ENCODE results near the gene CARHSP1.

Gene CARHSP1

DNA sequence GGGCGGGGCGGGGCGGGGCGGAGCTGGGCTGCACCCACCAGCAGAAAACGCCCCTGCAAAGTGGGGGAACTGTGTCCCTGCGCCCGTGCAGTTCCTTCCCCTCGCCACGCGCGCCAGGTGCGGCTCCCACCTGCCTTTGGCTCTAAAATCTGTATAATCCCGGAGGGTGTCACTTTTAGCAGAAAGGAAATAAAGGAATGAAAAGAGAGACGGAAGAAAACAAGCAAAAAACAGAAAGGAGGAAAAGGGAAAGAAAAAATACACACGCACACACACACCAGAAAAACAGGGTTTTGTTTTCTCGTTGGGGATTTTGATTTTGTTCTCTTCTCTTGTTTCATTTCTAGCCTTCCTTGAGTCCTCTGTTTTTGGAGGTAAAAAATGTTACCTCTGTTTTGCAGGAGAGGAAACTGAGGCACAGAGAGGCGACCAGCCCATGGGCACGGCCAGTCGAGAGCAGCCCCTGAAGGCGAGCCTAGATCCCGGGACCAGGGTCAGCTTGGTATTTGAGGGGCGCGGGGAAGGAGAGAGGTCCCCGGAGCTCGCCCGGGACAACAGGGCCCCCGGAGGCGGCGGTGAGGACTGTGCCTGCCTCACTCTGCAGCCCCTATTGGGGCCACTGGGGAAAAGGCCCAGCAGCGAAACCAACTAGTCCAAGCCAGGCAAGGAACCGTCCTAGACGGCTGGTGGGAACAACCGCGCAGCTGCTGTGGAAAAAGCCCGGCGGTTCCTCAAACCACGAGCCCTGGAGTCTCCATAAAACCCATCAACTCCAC lies 594 bp upstream of the CARHSP1 start:
- TF ChIP-seq, protein P1, sequence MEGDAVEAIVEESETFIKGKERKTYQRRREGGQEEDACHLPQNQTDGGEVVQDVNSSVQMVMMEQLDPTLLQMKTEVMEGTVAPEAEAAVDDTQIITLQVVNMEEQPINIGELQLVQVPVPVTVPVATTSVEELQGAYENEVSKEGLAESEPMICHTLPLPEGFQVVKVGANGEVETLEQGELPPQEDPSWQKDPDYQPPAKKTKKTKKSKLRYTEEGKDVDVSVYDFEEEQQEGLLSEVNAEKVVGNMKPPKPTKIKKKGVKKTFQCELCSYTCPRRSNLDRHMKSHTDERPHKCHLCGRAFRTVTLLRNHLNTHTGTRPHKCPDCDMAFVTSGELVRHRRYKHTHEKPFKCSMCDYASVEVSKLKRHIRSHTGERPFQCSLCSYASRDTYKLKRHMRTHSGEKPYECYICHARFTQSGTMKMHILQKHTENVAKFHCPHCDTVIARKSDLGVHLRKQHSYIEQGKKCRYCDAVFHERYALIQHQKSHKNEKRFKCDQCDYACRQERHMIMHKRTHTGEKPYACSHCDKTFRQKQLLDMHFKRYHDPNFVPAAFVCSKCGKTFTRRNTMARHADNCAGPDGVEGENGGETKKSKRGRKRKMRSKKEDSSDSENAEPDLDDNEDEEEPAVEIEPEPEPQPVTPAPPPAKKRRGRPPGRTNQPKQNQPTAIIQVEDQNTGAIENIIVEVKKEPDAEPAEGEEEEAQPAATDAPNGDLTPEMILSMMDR (IDR thresholded peaks at IDR 0.05; ENCODE audit: control insufficient read depth, extremely low read depth, insufficient read depth), result no peak
- no peak for DNase-seq (ENCODE audit: low read depth)
- H3K4me3 ChIP-seq (ENCODE audit: low read depth, low read length), result peak overlapping the region; percentile 50

DNA sequence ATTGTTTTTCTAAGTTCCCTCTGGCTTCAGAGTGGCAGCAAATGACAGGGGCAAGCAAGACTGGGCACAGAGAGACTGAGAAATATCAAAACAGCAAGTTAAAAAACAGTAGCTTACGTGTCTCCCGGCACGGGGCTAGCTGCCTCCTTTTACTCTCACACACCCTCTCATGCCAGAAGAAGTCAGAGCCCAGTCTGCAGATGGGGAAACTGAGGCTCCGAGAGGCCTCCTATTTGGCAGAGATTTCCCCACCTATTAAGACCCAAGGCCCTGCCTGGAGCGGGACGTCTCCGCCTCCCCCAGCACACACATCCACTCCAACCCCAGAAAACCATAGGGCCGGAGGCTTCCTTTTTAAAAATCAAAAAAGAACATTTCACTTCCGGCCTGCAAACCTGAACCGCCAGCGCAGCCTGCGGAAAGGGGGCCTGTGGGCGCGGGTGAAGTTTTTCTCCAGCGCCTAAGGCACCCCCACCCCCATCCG lies 832 bp downstream of the CARHSP1 start:
- TF ChIP-seq, protein P1 (IDR thresholded peaks at IDR 0.05; ENCODE audit: control insufficient read depth, extremely low read depth, insufficient read depth), result no peak
- no peak for DNase-seq (ENCODE audit: low read depth)
- peak overlapping the region; percentile 78 for H3K4me3 ChIP-seq (ENCODE audit: low read depth, low read length)

DNA sequence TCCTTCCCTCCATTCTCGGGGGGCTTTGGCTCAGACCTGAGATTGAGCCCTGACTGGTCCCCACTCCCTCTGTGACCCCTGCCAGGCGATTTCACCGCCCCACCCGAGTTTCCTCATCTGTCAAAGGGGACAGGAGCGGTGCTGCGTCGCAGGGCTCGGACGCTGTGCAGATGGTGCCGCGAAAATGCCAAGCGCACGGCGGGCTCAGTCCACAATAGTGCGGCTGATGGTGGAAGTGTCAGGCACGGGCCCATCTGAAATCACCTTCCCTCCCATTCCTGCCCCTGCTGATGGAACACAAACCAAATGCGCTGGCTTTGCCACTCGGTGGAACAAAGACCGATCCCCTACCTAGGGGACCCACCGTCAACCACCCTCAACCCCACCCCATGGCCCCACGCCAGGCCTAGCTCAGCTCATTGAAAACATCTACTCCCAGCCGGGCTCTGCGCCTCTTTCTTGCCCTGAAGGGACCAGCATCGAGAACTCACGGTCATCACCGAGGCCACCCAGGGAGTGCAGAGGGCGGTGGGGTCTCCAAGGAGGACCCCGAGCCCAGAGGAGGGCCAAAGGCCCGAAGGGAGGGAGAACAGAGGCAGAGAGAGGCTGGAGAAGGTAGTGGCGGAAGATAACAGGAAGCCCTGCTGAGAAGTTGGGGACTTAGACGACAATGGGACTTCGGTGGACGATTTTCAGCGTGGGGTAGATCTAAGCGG lies 1.4 kb downstream of the CARHSP1 start:
- TF ChIP-seq, protein P1 (IDR thresholded peaks at IDR 0.05; ENCODE audit: control insufficient read depth, extremely low read depth, insufficient read depth), result no peak
- peak overlapping the region; percentile 78 for H3K4me3 ChIP-seq (ENCODE audit: low read depth, low read length)
- DNase-seq (ENCODE audit: low read depth), result no peak

DNA sequence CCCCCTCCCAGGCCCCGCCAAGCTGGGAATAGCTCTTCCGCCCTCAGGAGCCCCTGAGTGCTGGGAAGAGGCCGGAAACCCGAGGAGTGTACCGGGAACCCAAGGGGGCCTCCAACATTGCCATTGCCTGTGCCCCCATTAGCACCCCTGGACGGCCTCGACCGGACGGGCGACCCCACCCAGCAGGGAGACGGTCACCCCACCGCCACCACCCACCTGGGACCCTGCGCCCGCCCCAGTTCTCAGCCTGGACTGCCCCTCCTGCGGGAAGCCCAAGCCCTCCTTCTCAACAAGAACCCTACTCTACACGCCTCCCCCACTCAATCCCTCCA lies 2.0 kb downstream of the CARHSP1 start:
- no peak for DNase-seq (ENCODE audit: low read depth)
- TF ChIP-seq, protein P1 (IDR thresholded peaks at IDR 0.05; ENCODE audit: control insufficient read depth, extremely low read depth, insufficient read depth), result no peak
- peak overlapping the region; percentile 78 for H3K4me3 ChIP-seq (ENCODE audit: low read depth, low read length)

DNA sequence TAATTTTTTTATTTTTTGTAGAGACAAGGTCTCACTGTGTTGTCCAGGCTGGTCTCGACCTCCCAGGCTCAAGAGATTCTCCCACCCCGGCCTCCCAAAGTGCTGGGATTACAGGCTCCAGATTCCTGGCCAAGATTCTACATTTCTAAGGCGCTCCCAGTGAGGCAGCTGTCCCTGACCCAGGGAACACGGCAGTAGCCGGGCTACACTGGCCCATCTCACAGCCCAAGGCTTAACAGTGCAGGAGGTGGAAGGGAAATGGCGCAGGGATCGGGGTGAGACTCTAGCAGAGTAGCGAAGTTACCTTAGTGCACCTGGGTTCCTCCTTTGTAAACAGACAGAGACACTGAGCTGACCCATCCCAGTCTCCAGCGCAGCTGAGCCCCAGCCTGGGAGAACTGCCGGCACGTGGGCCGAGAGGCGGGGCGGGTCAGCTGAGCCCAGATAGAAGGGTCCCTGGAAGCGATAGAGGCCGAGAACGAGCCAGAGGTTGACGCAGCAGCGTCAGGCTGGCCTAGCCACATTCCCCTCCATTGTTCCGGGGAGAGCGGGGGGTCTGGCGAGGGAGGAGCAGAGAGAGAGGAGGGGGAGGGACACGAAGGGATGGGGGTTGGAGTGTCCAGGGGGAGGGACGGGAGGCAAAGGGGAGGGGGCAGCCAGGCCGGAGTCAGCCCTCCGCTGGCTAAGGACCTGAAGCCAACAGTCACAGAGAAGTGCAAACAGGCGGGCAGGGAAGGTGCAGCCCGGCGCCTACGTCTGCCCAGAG lies 2.5 kb downstream of the CARHSP1 start:
- H3K4me3 ChIP-seq (ENCODE audit: low read depth, low read length), result peak overlapping the region; percentile 78
- TF ChIP-seq, protein P1 (IDR thresholded peaks at IDR 0.05; ENCODE audit: control insufficient read depth, extremely low read depth, insufficient read depth), result no peak
- DNase-seq (ENCODE audit: low read depth), result peak; percentile 37

DNA sequence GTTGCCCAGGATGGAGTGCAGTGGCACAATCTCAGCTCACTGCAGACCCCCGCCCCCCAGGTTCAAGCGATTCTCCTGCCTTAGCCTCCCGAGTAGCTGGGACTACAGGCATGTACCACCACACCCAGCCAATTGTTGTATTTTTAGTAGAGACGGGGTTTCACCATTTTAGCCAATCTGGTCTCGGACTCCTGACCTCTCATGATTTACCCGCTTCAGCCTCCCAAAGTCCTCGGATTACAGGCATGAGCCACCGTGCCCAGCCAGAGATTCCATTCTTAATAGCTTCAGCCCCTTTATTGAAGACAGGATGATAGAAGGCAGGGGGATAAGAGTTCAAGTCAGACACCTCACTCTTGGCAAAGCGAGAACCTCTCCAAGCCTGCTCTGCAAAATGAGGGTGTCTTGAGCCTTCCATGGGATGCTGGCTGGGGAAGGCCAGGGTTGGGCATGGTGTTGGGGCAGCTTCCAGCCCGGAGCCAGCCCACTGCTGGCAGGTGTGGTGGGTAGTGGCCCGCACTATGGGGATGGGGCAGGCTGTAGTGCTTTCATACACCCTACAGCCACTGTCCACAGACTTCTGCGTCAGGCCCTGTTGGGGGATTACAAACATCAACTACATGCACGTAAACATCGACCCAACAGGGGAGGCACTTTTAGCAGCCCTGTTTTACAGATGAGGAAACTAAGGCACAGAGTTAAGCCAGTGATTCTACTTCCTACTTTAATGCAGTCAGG lies 3.5 kb downstream of the CARHSP1 start:
- TF ChIP-seq, protein P1 (IDR thresholded peaks at IDR 0.05; ENCODE audit: control insufficient read depth, extremely low read depth, insufficient read depth), result no peak
- DNase-seq (ENCODE audit: low read depth), result no peak
- no peak overlapping the region for H3K4me3 ChIP-seq (ENCODE audit: low read depth, low read length)
